Measurements from ENCODE around the gene TOP2A. TPM values are rescaled to one million over a fixed set of nuclear protein-coding genes. Genes with fewer than 3 reads are reported as not detected.
A peak's percentile ranks its signal among the peaks of the same experiment; 100 is the strongest.

The TOP2A gene
- total RNA-seq, 1 experiment from 2014 or later: 1,672 TPM

DNA sequence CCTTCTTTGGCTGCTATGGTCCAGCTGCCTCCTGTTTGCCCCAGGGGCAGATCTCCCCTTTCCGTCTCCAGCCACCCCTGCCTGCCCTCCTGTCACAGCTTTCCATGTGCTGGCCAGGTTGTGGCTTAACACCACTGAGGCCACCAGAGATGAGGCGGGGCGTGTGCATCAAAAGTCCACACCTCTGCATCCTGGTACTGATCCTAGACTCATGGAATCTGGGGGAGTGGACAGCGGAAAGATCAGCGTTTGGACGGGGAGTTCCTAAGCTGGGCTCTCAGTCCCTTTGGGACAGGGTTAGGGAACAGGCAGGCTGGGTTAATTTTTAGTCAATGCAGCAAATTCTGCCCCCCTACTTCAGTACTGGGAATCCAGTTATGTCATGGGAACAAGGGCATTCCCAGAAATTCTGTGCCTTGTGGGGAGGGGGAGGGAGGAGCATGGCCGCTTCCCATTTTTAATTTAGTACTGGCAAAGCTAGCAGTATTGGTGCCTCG, 29.5 kb upstream of the TOP2A start:
- CTCF ChIA-PET: interaction anchor here (0.5 to 53.1 kb wide), 21 partner anchors 3 to 741 kb away, joined by 3 to 4142 read pairs (median 12); partner anchors contain the start of genes CCR7, IGFBP4, PSMD3 and TOP2A
- Mint-ChIP-seq H3K27ac (ENCODE audit: unreplicated experiment) (no peak overlapping the region), H3K27me3 (ENCODE audit: unreplicated experiment) (peaks cover 24% of the 10 kb centered on the region), H3K9me3 (ENCODE audit: low read depth, unreplicated experiment) (no peaks in the 10 kb centered on the region), H3K4me3 (ENCODE audit: low read depth, unreplicated experiment) (no peak overlapping the region), H3K36me3 (ENCODE audit: insufficient read depth, unreplicated experiment) (peaks cover 12% of the 10 kb centered on the region), H3K4me1 (ENCODE audit: low read depth, unreplicated experiment) (peaks cover 42% of the 10 kb centered on the region)
- no peak for DNase-seq
- BruUV-seq (replicated peaks): no TSS peak
- TF ChIP-seq, protein P1, sequence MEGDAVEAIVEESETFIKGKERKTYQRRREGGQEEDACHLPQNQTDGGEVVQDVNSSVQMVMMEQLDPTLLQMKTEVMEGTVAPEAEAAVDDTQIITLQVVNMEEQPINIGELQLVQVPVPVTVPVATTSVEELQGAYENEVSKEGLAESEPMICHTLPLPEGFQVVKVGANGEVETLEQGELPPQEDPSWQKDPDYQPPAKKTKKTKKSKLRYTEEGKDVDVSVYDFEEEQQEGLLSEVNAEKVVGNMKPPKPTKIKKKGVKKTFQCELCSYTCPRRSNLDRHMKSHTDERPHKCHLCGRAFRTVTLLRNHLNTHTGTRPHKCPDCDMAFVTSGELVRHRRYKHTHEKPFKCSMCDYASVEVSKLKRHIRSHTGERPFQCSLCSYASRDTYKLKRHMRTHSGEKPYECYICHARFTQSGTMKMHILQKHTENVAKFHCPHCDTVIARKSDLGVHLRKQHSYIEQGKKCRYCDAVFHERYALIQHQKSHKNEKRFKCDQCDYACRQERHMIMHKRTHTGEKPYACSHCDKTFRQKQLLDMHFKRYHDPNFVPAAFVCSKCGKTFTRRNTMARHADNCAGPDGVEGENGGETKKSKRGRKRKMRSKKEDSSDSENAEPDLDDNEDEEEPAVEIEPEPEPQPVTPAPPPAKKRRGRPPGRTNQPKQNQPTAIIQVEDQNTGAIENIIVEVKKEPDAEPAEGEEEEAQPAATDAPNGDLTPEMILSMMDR (IDR thresholded peaks at IDR 0.05; ENCODE audit: unreplicated experiment): no peak
- intact Hi-C loops (cut with micrococcal nuclease; ENCODE audit: unreplicated experiment): no loop called here

DNA sequence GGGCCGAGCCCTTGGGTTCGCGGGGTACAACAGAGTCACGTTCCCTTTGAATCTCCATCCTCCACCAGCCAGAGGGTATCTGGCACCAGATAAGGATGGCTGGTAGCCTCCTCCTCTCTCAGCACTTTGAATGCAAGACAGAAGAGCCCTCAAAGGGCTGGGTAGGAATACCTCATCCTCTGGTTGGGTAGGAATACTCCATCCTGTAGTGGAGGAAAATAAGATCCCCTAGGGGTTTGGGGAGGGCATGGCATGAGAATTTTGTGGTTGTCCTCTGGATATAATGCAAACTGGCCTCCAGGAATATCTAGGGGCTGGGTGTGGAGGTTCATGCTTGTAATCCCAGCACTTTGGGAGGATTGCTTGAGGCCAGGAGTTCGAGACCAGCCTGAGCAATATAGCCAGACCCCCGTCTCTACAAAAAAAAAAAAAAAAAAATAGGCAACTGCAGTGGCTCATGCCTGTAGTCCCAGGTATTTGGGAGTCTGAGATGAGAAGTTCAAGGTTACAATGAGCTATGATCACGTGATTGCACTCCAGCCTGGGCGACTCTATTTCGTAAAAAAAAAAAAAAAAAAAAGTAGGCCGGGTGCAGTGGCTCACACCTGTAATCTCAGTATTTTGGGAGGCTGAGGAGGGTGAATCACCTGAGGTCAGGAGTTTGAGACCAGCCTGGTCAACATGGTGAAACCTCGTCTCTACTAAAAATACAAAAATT, 28.2 kb upstream of the TOP2A start:
- H3K9me3 Mint-ChIP-seq (ENCODE audit: low read depth, unreplicated experiment): no peaks in the 10 kb centered on the region
- H3K4me3 Mint-ChIP-seq (ENCODE audit: low read depth, unreplicated experiment): no peak overlapping the region
- peaks cover 40% of the 10 kb centered on the region for H3K4me1 Mint-ChIP-seq (ENCODE audit: low read depth, unreplicated experiment)
- H3K36me3 Mint-ChIP-seq (ENCODE audit: insufficient read depth, unreplicated experiment): peaks cover 10% of the 10 kb centered on the region
- CTCF ChIA-PET: interaction anchor here (0.6 to 53.1 kb wide), 19 partner anchors 9 to 643 kb away, joined by 3 to 4142 read pairs (median 5); partner anchors contain the start of genes CCR7, PSMD3 and TOP2A
- DNase-seq: peak; percentile 61
- TF ChIP-seq, protein P1 (IDR thresholded peaks at IDR 0.05; ENCODE audit: unreplicated experiment): no peak
- intact Hi-C loops (cut with micrococcal nuclease; ENCODE audit: unreplicated experiment): no loop called here
- BruUV-seq (replicated peaks): no TSS peak
- H3K27me3 Mint-ChIP-seq (ENCODE audit: unreplicated experiment): peaks cover 21% of the 10 kb centered on the region
- H3K27ac Mint-ChIP-seq (ENCODE audit: unreplicated experiment): no peak overlapping the region

DNA sequence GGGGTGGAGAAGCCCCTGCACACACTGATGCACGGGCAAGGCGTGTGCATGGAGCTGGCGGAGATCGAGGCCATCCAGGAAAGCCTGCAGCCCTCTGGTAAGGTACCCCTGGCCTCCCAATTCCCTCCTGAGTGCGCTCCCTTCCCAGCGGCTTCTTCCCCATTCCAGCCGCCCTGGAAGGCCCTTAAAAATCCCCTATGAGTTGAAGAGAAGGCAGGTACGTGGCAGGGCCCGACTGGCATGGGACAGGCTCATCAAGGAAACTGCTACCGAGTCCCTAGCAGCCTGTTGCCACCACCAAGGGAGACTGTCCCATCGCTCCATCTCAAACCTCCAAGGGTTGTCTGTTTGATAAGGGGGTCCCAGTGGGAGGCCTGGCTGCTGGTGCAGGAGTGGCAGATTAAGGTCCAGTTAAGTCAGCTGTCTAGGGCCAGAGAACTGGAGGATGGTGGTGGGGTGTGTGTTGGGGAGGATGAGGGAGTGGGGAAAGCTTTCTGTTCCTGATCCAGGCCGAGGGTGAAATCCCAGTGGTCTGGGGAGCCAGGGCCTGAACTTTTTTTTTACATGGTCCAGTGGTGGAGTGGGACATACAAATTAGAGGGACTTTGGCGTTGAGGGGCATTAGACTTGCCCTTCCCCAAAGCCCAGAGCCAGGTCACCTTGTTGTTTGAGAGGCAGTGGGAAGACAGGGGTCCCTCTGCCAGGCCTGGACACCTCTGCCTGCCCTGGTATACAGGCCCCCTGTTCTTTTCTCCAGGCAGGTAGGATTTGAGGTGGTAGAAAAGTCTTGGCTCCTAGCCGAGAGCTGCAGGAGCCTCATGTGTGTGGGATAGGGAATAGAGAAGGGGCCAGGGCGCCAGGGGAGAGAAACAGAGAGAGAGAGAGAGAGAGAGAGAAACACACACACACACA, 26.5 kb upstream of the TOP2A start:
- no peak overlapping the region for H3K27ac Mint-ChIP-seq (ENCODE audit: unreplicated experiment)
- H3K4me3 Mint-ChIP-seq (ENCODE audit: low read depth, unreplicated experiment): peak overlapping the region; percentile 1
- BruUV-seq (replicated peaks): TSS peak; percentile 31
- TF ChIP-seq, protein P1 (IDR thresholded peaks at IDR 0.05; ENCODE audit: unreplicated experiment): no peak
- DNase-seq: no peak
- H3K4me1 Mint-ChIP-seq (ENCODE audit: low read depth, unreplicated experiment): peaks cover 40% of the 10 kb centered on the region
- H3K36me3 Mint-ChIP-seq (ENCODE audit: insufficient read depth, unreplicated experiment): peaks cover 10% of the 10 kb centered on the region
- CTCF ChIA-PET: interaction anchor here (0.5 to 53.1 kb wide), 60 partner anchors 10 to 1768 kb away, joined by 3 to 4142 read pairs (median 4); partner anchors contain the start of genes CCR7, GJD3, GSDMA and LRRC3C
- intact Hi-C loops (cut with micrococcal nuclease; ENCODE audit: unreplicated experiment): no loop called here
- H3K9me3 Mint-ChIP-seq (ENCODE audit: low read depth, unreplicated experiment): no peaks in the 10 kb centered on the region
- peaks cover 32% of the 10 kb centered on the region for H3K27me3 Mint-ChIP-seq (ENCODE audit: unreplicated experiment)
